H1 (cell line): ENCODE results near the gene SMOC2. TPM values are rescaled to one million over a fixed set of nuclear protein-coding genes. Genes with fewer than 3 reads are reported as not detected.

Experiments used
- MAX ChIP-seq: IDR thresholded peaks from 2 replicates; pipeline ENCODE4 v1.6.1; 2012; ENCODE audit warnings: inconsistent platforms
- SP1 ChIP-seq: IDR thresholded peaks from 2 replicates; pipeline ENCODE4 v1.6.1; 2011; ENCODE audit warnings: low read depth, low read length
- TCF12 ChIP-seq: IDR thresholded peaks from 2 replicates; pipeline ENCODE4 v1.6.1; 2011; ENCODE audit warnings: low read depth, mild to moderate bottlenecking, low read length
- polyA plus RNA-seq, 7 experiments: library from polyadenylated mRNA; depleted of rRNA in 3 of 7; stranded (reverse) in 5 of 7; unstranded in 2 of 7; fragments of >200 nt in 5 of 7; fragments of 200-250 nt in 2 of 7; gene quantifications; 1 replicate in 5 of 7; 2 replicates in 1 of 7; 4 replicates in 1 of 7; pipeline versions ENCODE4 v1.2.1 to v1.2.3, GENCODE V29; 2011 to 2013; ENCODE audit warnings: missing spikeins in 2 of 7, mixed read lengths in 2 of 7
- total RNA-seq: library from RNA; stranded (reverse); fragmentation: NEBNext Ultra II Directional; extraction: Animal tissue kit (Norgen Biotek cat#: 25700); gene quantifications from 2 replicates; pipeline ENCODE4 v1.2.1, GENCODE V29; 2021

SMOC2 gene
- total and polyA plus RNA-seq, 2 of the 8 experiments (the other 6 are each of a cell fraction or from before 2014, with no cell fraction given), result 7.7 to 8.5 TPM

GRCh38 chr6:168695701-168696100, 254.7 kb downstream of the SMOC2 start (continued):
- TF ChIP-seq MAX, result peak; percentile 37; the same call in 1 of the 2 replicates
- TF ChIP-seq SP1, result peak; percentile 80
- TF ChIP-seq TCF12, result peak; percentile 100
